Keratinocyte (primary cell): ENCODE results near the gene MALSU1. TPM values are rescaled to one million over a fixed set of nuclear protein-coding genes. Genes with fewer than 3 reads are reported as not detected.

Experiments
- DNase-seq: peaks from one replicate; pipeline ENCODE4 v3.0.0-alpha.2; 2011; ENCODE audit warnings: low read depth, missing footprints, low spot score
- FAIRE-seq: peaks from 2 replicates; lab custom pipeline; 2011; peaks lifted over from hg19 to GRCh38; lab: Jason Lieb, UNC
- H2AFZ ChIP-seq: 2 replicates; pipeline ENCODE4 v1.6.0; 2012; ENCODE audit warnings: low read length, control low read depth, inconsistent platforms; ENCODE audit not compliant: control insufficient read depth
- H3K27ac ChIP-seq: 2 replicates; pipeline ENCODE4 v1.5.1; 2011; ENCODE audit warnings: low read length; ENCODE audit not compliant: control insufficient read depth, insufficient read depth
- H3K27me3 ChIP-seq: 3 replicates; pipeline ENCODE4 v1.6.0; 2011; ENCODE audit warnings: low read length; ENCODE audit not compliant: control insufficient read depth, insufficient read depth; ENCODE audit errors: extremely low read depth
- H3K36me3 ChIP-seq, 2 experiments: 2 replicates in 1 of 2; 3 replicates in 1 of 2; pipeline ENCODE4 v1.5.1; 2011; ENCODE audit warnings: low read length in 2 of 2, mild to moderate bottlenecking in 1 of 2; ENCODE audit not compliant: control insufficient read depth in 2 of 2, insufficient read depth in 2 of 2; ENCODE audit errors: extremely low read depth in 1 of 2
- H3K4me1 ChIP-seq: 3 replicates; pipeline ENCODE4 v1.5.1; 2011; ENCODE audit warnings: low read length; ENCODE audit not compliant: control insufficient read depth, insufficient read depth; ENCODE audit errors: extremely low read depth
- H3K4me2 ChIP-seq: 3 replicates; pipeline ENCODE4 v1.6.0; 2011; ENCODE audit warnings: low read depth, low read length; ENCODE audit not compliant: control insufficient read depth, insufficient read depth; ENCODE audit errors: extremely low read depth
- H3K4me3 ChIP-seq, 3 experiments: fragments of 200-600 bp in 1 of 3; sonication (generic) in 1 of 3; 2 replicates in 2 of 3; 3 replicates in 1 of 3; pipeline ENCODE4 v1.5.1; 2011 to 2016; ENCODE audit warnings: low read length in 3 of 3, mild to moderate bottlenecking in 3 of 3, control low read depth in 2 of 3, inconsistent platforms in 1 of 3, low read depth in 1 of 3, mixed read lengths in 1 of 3, mixed run types in 1 of 3, moderate library complexity in 1 of 3; ENCODE audit not compliant: control insufficient read depth in 2 of 3, insufficient read depth in 2 of 3; ENCODE audit errors: extremely low read depth in 1 of 3
- H3K79me2 ChIP-seq: 2 replicates; pipeline ENCODE4 v1.6.0; 2012; ENCODE audit warnings: low read length; ENCODE audit not compliant: control insufficient read depth, insufficient read depth
- H3K9ac ChIP-seq: 3 replicates; pipeline ENCODE4 v1.6.0; 2011; ENCODE audit warnings: low read length; ENCODE audit not compliant: control insufficient read depth, insufficient read depth; ENCODE audit errors: extremely low read depth
- H3K9me1 ChIP-seq: 3 replicates; pipeline ENCODE4 v1.6.0; 2011; ENCODE audit warnings: low read length; ENCODE audit not compliant: control insufficient read depth, insufficient read depth; ENCODE audit errors: extremely low read depth
- H3K9me3 ChIP-seq: 2 replicates; pipeline ENCODE4 v1.5.1; 2012; ENCODE audit warnings: low read depth, low read length; ENCODE audit not compliant: control insufficient read depth
- H4K20me1 ChIP-seq: 3 replicates; pipeline ENCODE4 v1.6.0; 2011; ENCODE audit warnings: low read length; ENCODE audit not compliant: control insufficient read depth, insufficient read depth; ENCODE audit errors: extremely low read depth
- CTCF ChIP-seq, 3 experiments: IDR thresholded peaks in 1 of 3; conservative IDR thresholded peaks in 1 of 3; optimal IDR thresholded peaks in 1 of 3; 2 replicates in 2 of 3; 3 replicates in 1 of 3; pipeline versions ENCODE3 to v1.5.1; 2011; ENCODE audit warnings: low read length in 3 of 3, mild to moderate bottlenecking in 3 of 3, moderate library complexity in 2 of 3, control low read depth in 1 of 3, inconsistent platforms in 1 of 3; ENCODE audit not compliant: insufficient read depth in 2 of 3; ENCODE audit errors: extremely low read depth in 1 of 3
- EZH2 ChIP-seq: IDR thresholded peaks from one replicate; pipeline ENCODE4 v1.6.1; 2012; ENCODE audit warnings: inconsistent platforms, mild to moderate bottlenecking, low read length, moderate library complexity
- dilution Hi-C: fragments of 300-500 bp; cut with MboI; formaldehyde crosslinking; loops from one replicate; pipeline ENCODE4 v1.7.0; 2020; ENCODE audit warnings: low sequenced_read_pairs; ENCODE audit not compliant: extremely low pct_ligation_motif_present
- polyA plus RNA-seq, 5 experiments: library from polyadenylated mRNA; depleted of rRNA in 3 of 5; stranded (reverse) in 3 of 5; stranded (forward) in 1 of 5; unstranded in 1 of 5; fragments of >200 nt; gene quantifications; 1 replicate in 1 of 5; 2 replicates in 3 of 5; 3 replicates in 1 of 5; pipeline versions ENCODE4 v1.2.1 to v1.2.3, GENCODE V29; 2011 to 2012; ENCODE audit warnings: missing spikeins in 2 of 5, low read depth in 1 of 5, low replicate concordance in 1 of 5

Gene MALSU1
- polyA plus RNA-seq, 1 donor (not counting 4 experiments of a cell fraction or from before 2014, with no cell fraction given): 67.8 TPM

GRCh38 chr7:23338439-23338838 is 39.3 kb downstream of the MALSU1 start:
- no peaks in the 10 kb centered on the region for H3K79me2 ChIP-seq

GRCh38 chr7:23338863-23339262 is 39.7 kb downstream of the MALSU1 start:
- Histone ChIP-seq H3K4me3 (no peak overlapping the region), H3K27ac (no peak overlapping the region), H3K4me1 (peaks cover 15% of the 10 kb centered on the region), H3K9me1 (no peaks in the 10 kb centered on the region), H4K20me1 (no peaks in the 10 kb centered on the region), H3K36me3 (peaks cover 3 to 7% of the 10 kb centered on the region in 2 experiments), H3K27me3 (no peaks in the 10 kb centered on the region), H3K9me3 (no peaks in the 10 kb centered on the region), H3K79me2 (no peaks in the 10 kb centered on the region), H3K4me2 (no peak overlapping the region), H2AFZ (no peak overlapping the region), H3K9ac (no peak overlapping the region)
- dilution Hi-C loops: no loop called here
- DNase-seq (no peak), FAIRE-seq (no peak)
- TF ChIP-seq EZH2 (no peak), CTCF (optimal IDR thresholded peaks at IDR 0.05 in 1 of 3, IDR thresholded peaks at IDR 0.05 in 1 of 3, conservative IDR thresholded peaks at IDR 0.05 in 1 of 3; ENCODE audit: extremely low read depth in 1 of 3, insufficient read depth in 2 of 3, low read length in 3 of 3) (no peak)

More at GRCh38 chr7:23338439-23338838, 39.3 kb downstream of the MALSU1 start:
- Histone ChIP-seq H3K9me1 (no peaks in the 10 kb centered on the region), H3K9ac (no peak overlapping the region), H2AFZ (no peak overlapping the region), H3K4me1 (peaks cover 18% of the 10 kb centered on the region), H3K4me2 (no peak overlapping the region), H4K20me1 (no peaks in the 10 kb centered on the region), H3K27me3 (no peaks in the 10 kb centered on the region), H3K27ac (no peak overlapping the region), H3K4me3 (no peak overlapping the region), H3K36me3 (peaks cover 3 to 7% of the 10 kb centered on the region in 2 experiments), H3K9me3 (no peaks in the 10 kb centered on the region)
- FAIRE-seq: no peak
- DNase-seq: no peak
- dilution Hi-C loops: no loop called here
- TF ChIP-seq EZH2 (no peak), CTCF (optimal IDR thresholded peaks at IDR 0.05 in 1 of 3, IDR thresholded peaks at IDR 0.05 in 1 of 3, conservative IDR thresholded peaks at IDR 0.05 in 1 of 3; ENCODE audit: extremely low read depth in 1 of 3, insufficient read depth in 2 of 3, low read length in 3 of 3) (no peak)
